Right hindlimb (tissue), 1 donor: ENCODE measurements around the gene CD6.
A peak's percentile ranks its signal among the peaks of the same experiment; 100 is the strongest.
"Not testable (repeated sequence)": the region's sequence is repeated elsewhere in the genome, so short reads cannot be mapped to it uniquely, and the experiment has no call there.

ENCODE experiments used
- DNase-seq: peaks from one replicate; pipeline ENCODE4 v3.0.0-alpha.2; 2018

Gene CD6

GRCh38 chr11:60954421-60954820, 17.1 kb upstream of the CD6 start:
- no peak for DNase-seq

- no peak for DNase-seq
These were observed 15.9 kb upstream of the CD6 start for GRCh38 chr11:60955571-60955970.

DNA sequence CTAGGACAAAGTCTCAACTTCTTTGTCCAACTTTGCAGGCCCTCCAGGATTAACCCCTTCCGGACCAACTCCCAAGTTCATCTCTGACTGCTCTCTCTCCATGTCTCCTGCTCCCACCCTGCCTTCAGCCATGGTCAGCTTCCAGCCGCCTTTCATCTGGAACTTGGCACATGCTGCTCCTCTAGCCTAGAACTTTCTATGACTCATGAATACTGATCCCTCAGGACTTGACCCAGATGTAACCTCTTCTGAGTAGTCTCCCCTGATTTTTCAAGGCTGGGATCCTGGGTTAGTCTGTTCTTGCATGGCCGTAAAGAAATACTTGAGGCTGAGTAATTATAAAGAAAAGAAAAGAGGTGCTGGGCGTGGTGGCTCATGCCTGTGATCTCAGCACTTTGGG, 14.3 kb upstream of the CD6 start:
- DNase-seq, result no peak

GRCh38 chr11:60959431-60959830, 12.0 kb upstream of the CD6 start:
- no peak for DNase-seq

GRCh38 chr11:60960405-60960804, 11.1 kb upstream of the CD6 start:
- DNase-seq, result no peak

- DNase-seq, result no peak
These were observed 6.7 kb upstream of the CD6 start for GRCh38 chr11:60964801-60965200.

DNA sequence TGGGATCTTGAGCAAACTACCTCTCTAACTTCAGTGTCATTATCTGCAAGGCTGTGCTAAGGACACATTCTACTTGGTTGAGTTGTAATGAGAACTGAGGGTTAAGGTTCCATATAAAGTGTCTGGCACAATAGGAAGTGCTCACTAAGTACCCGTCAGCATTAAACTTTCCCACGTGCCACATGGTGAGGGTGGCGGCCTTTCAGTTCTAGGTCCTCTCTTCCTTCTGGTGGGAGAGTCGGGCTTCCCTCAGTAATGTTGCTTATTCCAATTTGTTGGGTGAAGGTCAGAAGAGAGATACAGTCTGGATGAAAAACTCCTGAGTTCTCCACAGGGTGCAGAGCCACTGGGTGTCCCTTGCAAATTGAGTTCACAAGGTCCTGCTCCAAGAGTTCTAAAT, 4.6 kb upstream of the CD6 start:
- no peak for DNase-seq

GRCh38 chr11:60968223-60968622, 3.3 kb upstream of the CD6 start:
- no peak for DNase-seq

DNA sequence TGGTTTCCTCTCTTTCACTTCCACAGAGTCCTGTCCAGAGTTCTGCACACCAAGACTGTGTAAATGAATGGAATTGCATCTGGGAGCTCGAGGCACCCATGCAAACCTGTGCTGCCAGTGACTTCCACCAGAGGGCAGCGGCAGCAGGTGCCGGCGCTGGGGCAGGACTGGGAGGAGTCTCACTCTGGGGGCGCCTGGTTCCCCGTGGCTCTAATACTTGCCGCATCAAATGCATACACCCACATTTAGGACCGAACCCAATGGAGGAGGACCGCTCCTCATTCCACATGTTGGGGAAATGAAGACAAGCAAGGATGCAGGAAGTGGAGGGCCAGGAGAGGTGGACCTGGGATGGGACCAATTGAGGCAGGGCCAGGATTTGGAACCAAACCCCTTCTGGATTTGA, 1.1 kb upstream of the CD6 start:
- no peak for DNase-seq

GRCh38 chr11:60970890-60971289, 590 bp upstream of the CD6 start:
- DNase-seq, result no peak

GRCh38 chr11:60972182-60973030, 926 bp downstream of the CD6 start:
- no peak for DNase-seq

DNA sequence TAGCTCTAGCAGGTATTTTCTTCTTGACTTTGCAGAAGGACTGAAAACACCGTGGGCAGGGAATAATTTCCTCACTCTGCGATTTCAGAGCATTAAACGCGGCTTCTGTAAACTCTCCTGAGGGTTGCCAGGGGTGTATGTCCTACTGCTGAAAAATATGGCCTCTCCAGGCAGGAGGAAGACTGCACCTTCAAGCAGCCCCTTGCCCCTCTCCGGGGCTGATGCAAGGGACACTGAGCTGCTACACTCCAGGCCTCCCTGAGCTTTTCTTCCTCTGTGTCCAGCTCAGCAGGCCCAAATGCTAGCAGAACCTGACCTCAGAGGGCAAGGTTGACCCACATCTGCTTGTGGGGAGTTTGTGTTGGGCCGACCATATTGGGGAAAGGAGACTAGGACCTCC, 2.2 kb downstream of the CD6 start:
- DNase-seq, result no peak

- not testable (repeated sequence) for DNase-seq
These were observed 2.8 kb downstream of the CD6 start for GRCh38 chr11:60974316-60974715.

GRCh38 chr11:60974726-60975125, 3.2 kb downstream of the CD6 start:
- DNase-seq, result no peak

GRCh38 chr11:60977224-60977623, 5.7 kb downstream of the CD6 start:
- DNase-seq, result no peak

GRCh38 chr11:60977836-60978235, 6.4 kb downstream of the CD6 start:
- DNase-seq, result no peak

DNA sequence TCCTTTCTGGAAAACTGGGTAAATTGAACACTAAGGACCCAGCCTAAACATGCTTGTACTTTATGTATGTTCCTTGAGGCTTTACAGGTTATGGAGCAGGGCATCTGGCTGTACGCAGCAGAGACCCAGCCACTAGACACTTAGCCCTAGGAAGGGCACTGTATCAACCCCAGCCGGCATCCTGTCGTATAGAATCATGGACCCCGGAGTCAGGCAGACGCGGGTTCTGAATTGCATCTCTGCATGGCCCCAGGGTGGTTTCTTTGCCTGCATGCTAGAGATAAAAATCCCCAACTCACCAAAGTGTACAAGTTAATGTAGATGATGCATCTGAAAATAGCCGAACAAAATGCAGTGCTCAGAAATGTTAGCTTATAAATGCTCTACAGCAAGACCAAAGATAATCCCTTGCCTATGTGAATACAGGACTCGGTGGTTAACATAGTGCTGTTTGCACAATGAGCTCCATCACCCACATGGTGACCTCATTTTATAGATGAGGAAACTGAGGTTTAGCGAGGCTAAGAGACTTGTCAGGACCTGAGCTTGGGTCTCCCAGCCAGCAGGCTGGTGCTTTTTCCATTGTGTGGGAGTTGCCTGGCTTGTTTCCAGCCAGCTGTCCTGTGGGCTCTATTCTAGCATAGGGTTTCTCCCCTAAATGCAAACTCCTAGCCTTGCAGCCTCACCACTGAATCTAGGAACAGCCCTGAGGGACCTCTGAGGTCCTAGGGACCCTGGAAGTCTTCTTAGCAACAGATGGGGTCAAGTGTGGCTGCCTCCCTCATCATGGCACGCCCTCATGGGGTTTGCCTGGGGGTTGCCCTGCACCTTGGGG, 7.3 kb downstream of the CD6 start:
- peak; percentile 58 for DNase-seq

DNA sequence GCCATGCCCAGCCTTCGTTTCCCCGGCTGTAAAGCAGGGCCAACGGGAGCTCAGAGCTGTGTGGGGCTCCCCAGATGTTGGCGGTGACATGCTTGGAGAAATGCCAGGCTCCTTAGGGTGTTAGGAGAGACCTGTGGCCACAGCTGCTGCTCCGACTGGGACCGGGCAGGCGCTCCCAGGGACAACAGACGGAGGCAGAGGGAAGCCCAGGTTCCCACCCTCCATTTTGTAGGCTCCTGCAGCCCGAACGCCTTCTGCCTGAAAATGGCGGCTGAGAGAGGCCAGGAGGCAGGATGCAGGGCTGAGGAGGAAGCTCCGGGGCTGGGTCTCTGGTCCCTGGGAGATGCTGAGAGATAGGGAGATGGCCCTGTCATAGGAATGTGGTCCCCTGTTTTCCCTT, 10.0 kb downstream of the CD6 start:
- DNase-seq, result no peak

DNA sequence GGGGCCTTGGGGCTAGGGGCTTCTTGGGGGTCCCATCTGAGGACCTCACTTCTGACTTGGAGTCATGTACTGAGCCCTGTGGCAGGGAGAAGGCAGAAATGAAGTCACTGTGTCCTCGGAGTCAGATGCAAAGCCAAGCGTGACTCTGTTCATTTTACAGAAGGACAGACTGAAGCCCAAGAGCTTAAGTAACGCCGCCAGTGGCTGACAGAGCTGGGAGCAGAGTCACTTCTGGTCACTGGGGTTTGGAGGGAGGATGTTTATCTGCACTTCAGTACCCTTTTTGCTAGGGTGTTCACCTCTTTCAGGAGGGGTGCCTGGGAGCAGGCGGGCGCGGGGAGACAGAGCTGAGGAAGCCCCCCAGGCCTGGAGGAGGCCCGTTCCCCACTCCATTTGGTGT, 10.7 kb downstream of the CD6 start:
- no peak for DNase-seq

DNA sequence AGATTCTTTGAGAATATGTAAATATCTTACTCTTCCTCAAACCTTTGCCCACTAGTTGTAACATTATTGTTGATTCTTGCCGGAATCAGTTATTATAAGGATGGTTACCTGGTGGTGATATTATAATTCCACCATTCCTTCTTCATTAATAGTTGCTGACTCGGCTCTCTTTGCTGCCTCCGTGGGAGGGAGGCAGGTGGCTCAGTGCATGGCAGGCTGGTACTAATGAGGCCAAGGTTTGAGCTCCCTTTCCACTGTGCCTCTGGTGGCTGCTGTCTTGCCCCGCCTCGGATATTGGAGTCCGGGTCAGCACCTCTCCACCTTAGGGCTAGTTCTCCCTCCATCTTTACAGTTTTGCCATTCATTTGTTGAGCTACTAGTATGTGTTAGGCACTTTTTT, 12.7 kb downstream of the CD6 start:
- no peak for DNase-seq

- DNase-seq, result no peak
These were observed 13.2 kb downstream of the CD6 start for GRCh38 chr11:60984636-60985035.

- DNase-seq, result no peak
These were observed 14.0 kb downstream of the CD6 start for GRCh38 chr11:60985501-60985900.

- no peak for DNase-seq
These were observed 14.8 kb downstream of the CD6 start for GRCh38 chr11:60985991-60986915.
